PC-3 (cell line): Measurements from ENCODE around the gene ENAH.

Experiments
- CTCF ChIP-seq: fragments of 300-600 bp; sonication (generic); conservative IDR thresholded peaks from 2 replicates; pipeline ENCODE4 v1.5.1; 2017; ENCODE audit warnings: antibody characterized with exemption, low read depth, mild to moderate bottlenecking, low read length
- EZH2 ChIP-seq: fragments of 300-600 bp; sonication (generic); IDR thresholded peaks from one replicate; pipeline ENCODE4 v1.6.1; 2017; ENCODE audit warnings: antibody characterized with exemption, mild to moderate bottlenecking, low read length; ENCODE audit not compliant: unreplicated experiment
- EZH2phosphoT487 ChIP-seq: fragments of 300-600 bp; sonication (generic); IDR thresholded peaks from 2 replicates; pipeline ENCODE4 v1.6.1; 2018; ENCODE audit warnings: mild to moderate bottlenecking, antibody characterized with exemption, low read length, borderline replicate concordance

- no peak for TF ChIP-seq EZH2
- TF ChIP-seq CTCF: no peak
- TF ChIP-seq EZH2phosphoT487: no peak
Measured at GRCh38 chr1:225509770-225510169, 143.2 kb downstream of the ENAH start.
